GM12878 (cell line): ENCODE results near the gene ARID1A. TPM values are rescaled to one million over a fixed set of nuclear protein-coding genes. Genes with fewer than 3 reads are reported as not detected.
A peak's percentile ranks its signal among the peaks of the same experiment; 100 is the strongest.

Source experiments
- ATAC-seq: fragments of 200-7000 bp; cut with Tn5 transposase; 3 replicates; pipeline ENCODE4 v1.9.1; 2020; ENCODE audit warnings: mild to moderate bottlenecking, moderate library complexity
- BruUV-seq: library from RNA; stranded (reverse); fragments of 400-500 nt; replicated peaks from 2 replicates; lab custom pipeline; 2021; lab: Mats Ljungman, UMichigan
- CTCF ChIA-PET: fragments of 300-600 bp; sonication (Branson Sonifier 250); formaldehyde crosslinking; extraction: SDS; loops from one replicate; lab custom pipeline; 2021; ENCODE audit warnings: inconsistent platforms; lab: Yijun Ruan, JAX
- POLR2A ChIA-PET: fragments of 350-600 bp; formaldehyde crosslinking; extraction: SDS; loops from one replicate; lab custom pipeline; 2021; ENCODE audit warnings: inconsistent platforms; lab: Charles Lee
- RAD21 ChIA-PET: fragments of 300-600 bp; sonication (Branson Sonifier 250); formaldehyde crosslinking; loops from one replicate; lab custom pipeline; 2023; ENCODE audit warnings: antibody characterized with exemption; ENCODE audit not compliant: unreplicated experiment; lab: Charles Lee
- SMC1A ChIA-PET: fragments of 300-600 bp; sonication (Branson Sonifier 250); formaldehyde crosslinking; loops from one replicate; lab custom pipeline; 2023; ENCODE audit not compliant: unreplicated experiment, uncharacterized antibody; lab: Charles Lee
- DNase-seq: peaks from one replicate; pipeline ENCODE4 v3.0.0-alpha.2; 2011; ENCODE audit warnings: low read depth, low spot score
- FAIRE-seq: peaks from 3 replicates; lab custom pipeline; 2011; peaks lifted over from hg19 to GRCh38; lab: Jason Lieb, UNC
- H2AFZ ChIP-seq: 2 replicates; pipeline ENCODE4 v1.6.0; 2011; ENCODE audit warnings: low read depth, low read length, control low read depth; ENCODE audit not compliant: control insufficient read depth
- H3K27ac ChIP-seq: 2 replicates; pipeline ENCODE4 v1.5.1; 2011; ENCODE audit warnings: control low read depth; ENCODE audit not compliant: control insufficient read depth, insufficient read depth
- H3K27me3 ChIP-seq, 2 experiments: replicated peaks in 1 of 2; 2 replicates each; pipeline versions ENCODE4 v1.6.0 to v1.6.1; 2011; ENCODE audit warnings: low read length in 1 of 2; ENCODE audit not compliant: control insufficient read depth in 2 of 2, insufficient read depth in 2 of 2
- H3K36me3 ChIP-seq, 2 experiments: 2 replicates each; pipeline ENCODE4 v1.5.1; 2011; ENCODE audit warnings: low read length in 1 of 2; ENCODE audit not compliant: control insufficient read depth in 2 of 2, insufficient read depth in 2 of 2
- H3K4me1 ChIP-seq: 2 replicates; pipeline ENCODE4 v1.6.1; 2011; ENCODE audit warnings: mild to moderate bottlenecking, low read length, moderate library complexity, mixed read lengths; ENCODE audit not compliant: control insufficient read depth, insufficient read depth
- H3K4me2 ChIP-seq: 2 replicates; pipeline ENCODE4 v1.6.0; 2011; ENCODE audit warnings: control low read depth; ENCODE audit not compliant: control insufficient read depth, insufficient read depth
- H3K4me3 ChIP-seq: fragments of 200-600 bp; sonication (generic); 2 replicates; pipeline ENCODE4 v1.5.1; 2016
- H3K79me2 ChIP-seq: 2 replicates; pipeline ENCODE4 v1.6.0; 2011; ENCODE audit warnings: low read length; ENCODE audit not compliant: control insufficient read depth, insufficient read depth
- H3K9ac ChIP-seq: 2 replicates; pipeline ENCODE4 v1.8.0; 2011; ENCODE audit warnings: low read length, control low read depth, mixed read lengths; ENCODE audit not compliant: control insufficient read depth, insufficient read depth
- H3K9me3 ChIP-seq: replicated peaks from 3 replicates; pipeline ENCODE4 v1.5.1; 2011; ENCODE audit warnings: mild to moderate bottlenecking, low read length; ENCODE audit not compliant: control insufficient read depth, insufficient read depth
- H4K20me1 ChIP-seq: 2 replicates; pipeline ENCODE4 v1.6.0; 2011; ENCODE audit not compliant: control insufficient read depth, insufficient read depth
- BHLHE40 ChIP-seq, 2 experiments: fragments of 450-650 bp in 1 of 2; IDR thresholded peaks; 2 replicates each; pipeline ENCODE4 v1.6.1; 2011 to 2017; ENCODE audit warnings: low read depth in 2 of 2, borderline replicate concordance in 1 of 2, improper control_type of control experiment in 1 of 2, low read length in 1 of 2, mild to moderate bottlenecking in 1 of 2
- EED ChIP-seq: sonication (generic); IDR thresholded peaks from 2 replicates; pipeline ENCODE4 v1.6.1; 2016; ENCODE audit warnings: antibody characterized with exemption, low read depth
- IRF3 ChIP-seq: fragments of 450-650 bp; IDR thresholded peaks from 2 replicates; pipeline ENCODE4 v1.6.1; 2014; ENCODE audit warnings: mild to moderate bottlenecking
- JUNB ChIP-seq: IDR thresholded peaks from 2 replicates; pipeline ENCODE4 v1.6.1; 2016; ENCODE audit warnings: antibody characterized with exemption, mild to moderate bottlenecking
- LARP7 ChIP-seq: fragments of 450-650 bp; IDR thresholded peaks from 2 replicates; pipeline ENCODE4 v1.6.1; 2017; ENCODE audit warnings: mild to moderate bottlenecking
- WGBS: methylation state at CpG from one replicate; pipeline ENCODE4 v1.1.6; 2016; ENCODE audit warnings: low lambda C conversion rate; ENCODE audit not compliant: insufficient replicate concordance, insufficient coverage; ENCODE audit errors: missing lambda C conversion rate; 5-methylcytosine and 5-hydroxymethylcytosine counted together
- in situ Hi-C: fragments of 300-500 bp; cut with MboI; formaldehyde crosslinking; loops from 9 replicates; pipeline ENCODE4 v1.14.3; 2018; ENCODE audit warnings: mixed read lengths
- intact Hi-C: fragments of 100-400 bp; cut with micrococcal nuclease; formaldehyde crosslinking; loops from one replicate; pipeline ENCODE4 v1.14.2; 2022; ENCODE audit not compliant: unreplicated experiment
- polyA plus RNA-seq, 11 experiments: library from polyadenylated mRNA; depleted of rRNA in 4 of 11; unstranded in 6 of 11; stranded (reverse) in 5 of 11; fragments of >200 nt; fragmentation: Nextera tagmentation in 4 of 11; fragmentation: Illumina TruSeq in 1 of 11; extraction: Ambion mirVana in 4 of 11; extraction: Trizol in 1 of 11; gene quantifications; 1 replicate in 1 of 11; 2 replicates in 10 of 11; pipeline versions ENCODE4 v1.2.1 to v1.2.3, GENCODE V29; 2011 to 2016; ENCODE audit warnings: inconsistent platforms in 2 of 11, missing spikeins in 2 of 11, low read depth in 1 of 11
- total RNA-seq, 4 experiments: library from RNA; depleted of rRNA in 3 of 4; stranded (reverse); fragments of >200 nt in 3 of 4; fragmentation: Illumina TruSeq in 1 of 4; extraction: Trizol in 1 of 4; gene quantifications; 2 replicates each; pipeline versions ENCODE4 v1.2.1 to v1.2.3, GENCODE V29; 2013 to 2021
- TF ChIP-seq, protein P1 (sequence below), 3 experiments: IDR thresholded peaks in 2 of 3; conservative IDR thresholded peaks in 1 of 3; 2 replicates each; pipeline ENCODE4 v1.5.1; 2011; ENCODE audit warnings: low read depth in 3 of 3, low read length in 3 of 3, mild to moderate bottlenecking in 3 of 3, control low read depth in 2 of 3, moderate library complexity in 2 of 3, inconsistent platforms in 1 of 3, mixed read lengths in 1 of 3; ENCODE audit not compliant: control insufficient read depth in 2 of 3, insufficient read depth in 1 of 3; ENCODE audit errors: extremely low read depth in 1 of 3

Gene ARID1A
- total and polyA plus RNA-seq, 10 of the 15 experiments (the other 5 are each of a cell fraction or from before 2014, with no cell fraction given) = 10.0 to 98.0 (median 23.5) TPM

DNA sequence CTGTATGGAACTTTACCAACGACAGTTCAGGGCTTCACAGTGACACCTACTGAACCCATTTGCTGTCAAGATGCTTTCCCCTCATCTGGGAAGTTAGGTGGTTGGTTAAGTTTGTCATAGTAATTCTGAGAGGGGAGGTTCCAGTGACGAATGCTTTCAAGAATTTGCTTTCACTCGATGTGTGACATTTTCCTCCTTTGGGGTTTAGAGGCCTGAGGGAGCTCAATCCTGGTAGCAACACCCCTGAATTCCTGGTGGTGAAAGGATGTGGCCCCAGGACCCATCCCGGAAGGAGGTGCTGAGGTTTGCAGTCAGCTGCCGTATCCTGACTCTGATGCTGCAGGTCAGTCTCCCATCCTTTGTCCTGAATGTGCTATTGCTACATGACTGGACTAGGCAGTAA is 94.7 kb downstream of the ARID1A start (continued):
- TF ChIP-seq, protein P1, sequence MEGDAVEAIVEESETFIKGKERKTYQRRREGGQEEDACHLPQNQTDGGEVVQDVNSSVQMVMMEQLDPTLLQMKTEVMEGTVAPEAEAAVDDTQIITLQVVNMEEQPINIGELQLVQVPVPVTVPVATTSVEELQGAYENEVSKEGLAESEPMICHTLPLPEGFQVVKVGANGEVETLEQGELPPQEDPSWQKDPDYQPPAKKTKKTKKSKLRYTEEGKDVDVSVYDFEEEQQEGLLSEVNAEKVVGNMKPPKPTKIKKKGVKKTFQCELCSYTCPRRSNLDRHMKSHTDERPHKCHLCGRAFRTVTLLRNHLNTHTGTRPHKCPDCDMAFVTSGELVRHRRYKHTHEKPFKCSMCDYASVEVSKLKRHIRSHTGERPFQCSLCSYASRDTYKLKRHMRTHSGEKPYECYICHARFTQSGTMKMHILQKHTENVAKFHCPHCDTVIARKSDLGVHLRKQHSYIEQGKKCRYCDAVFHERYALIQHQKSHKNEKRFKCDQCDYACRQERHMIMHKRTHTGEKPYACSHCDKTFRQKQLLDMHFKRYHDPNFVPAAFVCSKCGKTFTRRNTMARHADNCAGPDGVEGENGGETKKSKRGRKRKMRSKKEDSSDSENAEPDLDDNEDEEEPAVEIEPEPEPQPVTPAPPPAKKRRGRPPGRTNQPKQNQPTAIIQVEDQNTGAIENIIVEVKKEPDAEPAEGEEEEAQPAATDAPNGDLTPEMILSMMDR (IDR thresholded peaks at IDR 0.05 in 2 of 3, conservative IDR thresholded peaks at IDR 0.05 in 1 of 3; ENCODE audit: control insufficient read depth in 2 of 3, extremely low read depth in 1 of 3, insufficient read depth in 1 of 3, low read depth in 3 of 3, low read length in 3 of 3) = 0 out of 6 replicates have a peak, but pooled peaks of 1 of the 3 experiments have one; percentile 4
- peak; percentile 42; the same call in 1 of the 2 replicates for TF ChIP-seq EED
- peak; percentile 43 for TF ChIP-seq JUNB
- no peak for TF ChIP-seq IRF3

- ATAC-seq = no peak
- DNase-seq = no peak
- Histone ChIP-seq H3K9ac (peak overlapping the region; percentile 35), H3K79me2 (peaks cover 23% of the 10 kb centered on the region)
- in situ Hi-C loops = no loop called here
- ChIA-PET RAD21 (interaction anchor here (0.7 to 6.4 kb wide), 23 partner anchors 10 to 291 kb away, joined by 3 to 262 read pairs (median 9); partner anchors contain the start of gene GPN2), CTCF (interaction anchor here (0.8 to 7.6 kb wide), 30 partner anchors 9 to 252 kb away, joined by 3 to 450 read pairs (median 14); no protein-coding TSS in a partner anchor)
- 77% methylated on average over 6 of the region's 6 CpGs for WGBS
- TF ChIP-seq JUNB = no peak
- no peak for TF ChIP-seq BHLHE40 (IDR thresholded peaks at IDR 0.05; ENCODE audit: borderline replicate concordance in 1 of 2, low read depth in 2 of 2, low read length in 1 of 2)
- no peak for TF ChIP-seq LARP7
- TF ChIP-seq, all 136 proteins: peak for 0
- intact Hi-C loops = loop anchor here (5.0 kb wide), 1 partner anchor 86 kb away; no protein-coding TSS in a partner anchor
- peak overlapping the region; percentile 99 for H3K27ac ChIP-seq
- H3K4me2 ChIP-seq = peak overlapping the region; percentile 67
- H3K4me1 ChIP-seq = peaks cover 32% of the 10 kb centered on the region
- no peaks in the 10 kb centered on the region for H3K27me3 ChIP-seq
- no peak overlapping the region for H2AFZ ChIP-seq
- H3K4me3 ChIP-seq = no peak overlapping the region
- no TSS peak for BruUV-seq
- ChIA-PET POLR2A (interaction anchor here (0.5 to 5.1 kb wide), 9 partner anchors 9 to 209 kb away, joined by 3 to 69 read pairs (median 6); partner anchors contain the start of gene ARID1A), SMC1A (interaction anchor here (0.6 to 9.3 kb wide), 19 partner anchors 9 to 197 kb away, joined by 3 to 268 read pairs (median 9); no protein-coding TSS in a partner anchor)
- H3K9me3 ChIP-seq = no peaks in the 10 kb centered on the region
- H3K36me3 ChIP-seq = peaks cover 2% of the 10 kb centered on the region in 2 experiments; a peak in 3 of 4 replicates
- FAIRE-seq = no peak
- H4K20me1 ChIP-seq = no peaks in the 10 kb centered on the region
Measured at GRCh38 chr1:26791148-26791547, 95.3 kb downstream of the ARID1A start.
